ENCODE results near the gene AGBL3.

Gene AGBL3

DNA sequence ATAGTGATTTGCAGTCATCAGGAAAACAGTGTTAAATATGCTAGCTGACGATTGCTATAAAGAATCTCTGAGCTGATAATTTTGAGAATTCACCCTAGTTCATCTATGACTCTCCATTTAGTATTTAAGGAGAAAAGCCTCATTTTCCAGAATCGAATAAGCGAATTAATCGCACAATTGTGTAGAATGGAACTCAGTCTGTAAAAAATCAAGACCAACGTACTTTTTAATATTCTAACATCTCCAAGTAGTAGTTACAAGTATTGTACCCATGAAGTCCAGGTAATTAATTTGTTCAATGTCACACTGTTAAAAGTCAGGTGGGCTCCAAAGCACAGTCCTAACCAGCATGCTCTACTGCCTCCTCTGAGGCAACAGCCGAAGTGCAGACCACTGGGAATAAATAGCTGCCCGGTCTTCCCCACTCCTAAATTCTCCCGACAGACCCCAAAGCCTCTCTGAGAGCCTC, 380 bp upstream of the AGBL3 start:
- Histone ChIP-seq H3K9ac (ENCODE audit: low read length) (peak overlapping the region; percentile 93), H4K20me1 (ENCODE audit: insufficient read depth, low read length) (no peaks in the 10 kb centered on the region), H3K27ac (ENCODE audit: low read length) (peak overlapping the region; percentile 78; the same call in 1 of the 2 replicates), H3K4me2 (ENCODE audit: low read depth, low read length) (peak overlapping the region; percentile 91), H3F3A (ENCODE audit: insufficient read depth, low read length) (0 out of 2 replicates have a peak, but pooled peaks cover 4% of the 10 kb centered on the region), H3K27me3 (replicated peaks; ENCODE audit: insufficient read depth, low read length) (no peaks in the 10 kb centered on the region), H3K9me3 (replicated peaks; ENCODE audit: insufficient read depth, low read length) (no peaks in the 10 kb centered on the region), H3K4me1 (ENCODE audit: low read length) (peaks cover 15% of the 10 kb centered on the region), H3K4me3 (ENCODE audit: low read length) (peak overlapping the region; percentile 88), H2AFZ (ENCODE audit: low read length) (peak overlapping the region; percentile 86), H3K79me2 (ENCODE audit: low read length) (peaks cover 19% of the 10 kb centered on the region), H3K9me2 (replicated peaks; ENCODE audit: insufficient read depth, low read length) (no peaks in the 10 kb centered on the region; the same call in 1 of the 2 replicates), H3K36me3 (replicated peaks; ENCODE audit: insufficient read depth, low read length) (no peaks in the 10 kb centered on the region)
- no peak for TF ChIP-seq EZH2phosphoT487 (IDR thresholded peaks at IDR 0.05; ENCODE audit: low read length)
- TF ChIP-seq, protein P1, sequence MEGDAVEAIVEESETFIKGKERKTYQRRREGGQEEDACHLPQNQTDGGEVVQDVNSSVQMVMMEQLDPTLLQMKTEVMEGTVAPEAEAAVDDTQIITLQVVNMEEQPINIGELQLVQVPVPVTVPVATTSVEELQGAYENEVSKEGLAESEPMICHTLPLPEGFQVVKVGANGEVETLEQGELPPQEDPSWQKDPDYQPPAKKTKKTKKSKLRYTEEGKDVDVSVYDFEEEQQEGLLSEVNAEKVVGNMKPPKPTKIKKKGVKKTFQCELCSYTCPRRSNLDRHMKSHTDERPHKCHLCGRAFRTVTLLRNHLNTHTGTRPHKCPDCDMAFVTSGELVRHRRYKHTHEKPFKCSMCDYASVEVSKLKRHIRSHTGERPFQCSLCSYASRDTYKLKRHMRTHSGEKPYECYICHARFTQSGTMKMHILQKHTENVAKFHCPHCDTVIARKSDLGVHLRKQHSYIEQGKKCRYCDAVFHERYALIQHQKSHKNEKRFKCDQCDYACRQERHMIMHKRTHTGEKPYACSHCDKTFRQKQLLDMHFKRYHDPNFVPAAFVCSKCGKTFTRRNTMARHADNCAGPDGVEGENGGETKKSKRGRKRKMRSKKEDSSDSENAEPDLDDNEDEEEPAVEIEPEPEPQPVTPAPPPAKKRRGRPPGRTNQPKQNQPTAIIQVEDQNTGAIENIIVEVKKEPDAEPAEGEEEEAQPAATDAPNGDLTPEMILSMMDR (IDR thresholded peaks at IDR 0.05; ENCODE audit: low read length): no peak
- TF ChIP-seq EZH2 (optimal IDR thresholded peaks at IDR 0.05; ENCODE audit: low read depth, low read length): no peak
- no peak for DNase-seq

DNA sequence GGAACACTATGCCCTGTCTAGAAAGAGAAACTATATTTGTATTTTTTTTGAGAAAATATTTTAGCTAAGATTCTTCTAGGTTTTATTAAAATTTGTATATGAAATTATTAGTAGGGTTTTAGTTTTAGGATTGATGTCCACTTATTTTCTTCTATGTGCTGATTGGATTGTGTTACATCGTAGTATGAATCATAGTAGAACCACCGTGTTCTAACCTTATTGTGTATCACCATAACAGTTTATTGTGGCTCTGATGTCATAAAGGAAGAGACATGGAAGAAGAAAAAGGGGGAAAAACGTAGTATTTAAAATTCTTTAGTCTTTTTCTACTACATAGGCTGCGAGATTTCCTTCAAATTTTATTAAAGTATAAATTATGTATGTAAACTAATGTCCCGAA, 1.9 kb downstream of the AGBL3 start:
- H3K9ac ChIP-seq (ENCODE audit: low read length): no peak overlapping the region
- no peaks in the 10 kb centered on the region for H3K27me3 ChIP-seq (replicated peaks; ENCODE audit: insufficient read depth, low read length)
- no peaks in the 10 kb centered on the region for H4K20me1 ChIP-seq (ENCODE audit: insufficient read depth, low read length)
- peaks cover 35% of the 10 kb centered on the region for H3K4me1 ChIP-seq (ENCODE audit: low read length)
- H3K9me3 ChIP-seq (replicated peaks; ENCODE audit: insufficient read depth, low read length): no peaks in the 10 kb centered on the region
- H3K27ac ChIP-seq (ENCODE audit: low read length): no peak overlapping the region
- DNase-seq: no peak
- no peaks in the 10 kb centered on the region for H3K9me2 ChIP-seq (replicated peaks; ENCODE audit: insufficient read depth, low read length)
- no peak overlapping the region for H2AFZ ChIP-seq (ENCODE audit: low read length)
- no peak for TF ChIP-seq EZH2 (optimal IDR thresholded peaks at IDR 0.05; ENCODE audit: low read depth, low read length)
- TF ChIP-seq, protein P1 (IDR thresholded peaks at IDR 0.05; ENCODE audit: low read length): no peak
- TF ChIP-seq EZH2phosphoT487 (IDR thresholded peaks at IDR 0.05; ENCODE audit: low read length): no peak
- H3K4me3 ChIP-seq (ENCODE audit: low read length): no peak overlapping the region
- no peaks in the 10 kb centered on the region for H3K36me3 ChIP-seq (replicated peaks; ENCODE audit: insufficient read depth, low read length)
- peaks cover 18% of the 10 kb centered on the region for H3F3A ChIP-seq (ENCODE audit: insufficient read depth, low read length)
- peaks cover 19% of the 10 kb centered on the region for H3K79me2 ChIP-seq (ENCODE audit: low read length)
- H3K4me2 ChIP-seq (ENCODE audit: low read depth, low read length): no peak overlapping the region

DNA sequence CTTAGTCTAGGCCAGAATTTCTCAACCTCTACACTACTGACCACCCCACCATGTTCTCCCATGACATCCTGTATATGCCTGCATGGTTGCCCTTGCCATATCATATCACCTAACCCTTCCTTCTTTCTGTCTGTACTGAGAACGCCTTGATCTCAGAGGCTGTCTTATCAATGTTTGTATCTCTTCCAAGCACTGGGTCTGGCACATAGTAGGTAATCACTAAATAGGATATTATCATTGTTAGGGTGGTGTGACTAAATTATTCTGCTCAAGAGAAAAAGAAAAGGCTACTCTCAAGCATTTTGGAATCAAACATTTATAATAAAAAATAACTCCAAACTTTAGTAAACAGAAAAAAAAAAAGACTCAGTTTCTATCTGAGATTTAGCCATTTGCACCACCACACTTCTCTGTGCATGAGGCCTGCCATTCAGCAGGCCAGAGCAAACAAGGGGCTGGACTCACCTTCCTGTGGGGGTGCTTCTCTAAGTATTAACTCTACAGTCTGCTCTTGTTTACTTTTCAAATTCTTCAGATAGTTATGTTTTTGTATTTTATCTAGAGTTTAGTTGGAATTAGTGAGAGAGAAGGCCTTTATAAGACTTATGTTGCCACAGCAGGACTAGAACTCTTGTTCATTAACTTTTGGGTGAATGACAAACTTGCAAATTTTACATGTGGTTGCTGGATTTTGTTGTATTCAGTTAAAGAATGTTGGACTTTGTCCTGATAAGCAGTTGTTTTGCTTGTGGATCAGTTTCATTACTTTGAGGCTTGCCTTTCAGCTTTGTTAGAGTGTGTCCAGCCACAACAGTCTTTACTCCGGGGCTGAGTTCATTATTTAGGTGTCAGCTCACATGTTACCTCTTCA, 5.4 kb downstream of the AGBL3 start:
- H3K27me3 ChIP-seq (replicated peaks; ENCODE audit: insufficient read depth, low read length): no peaks in the 10 kb centered on the region
- no peaks in the 10 kb centered on the region for H3K9me2 ChIP-seq (replicated peaks; ENCODE audit: insufficient read depth, low read length)
- H3K9me3 ChIP-seq (replicated peaks; ENCODE audit: insufficient read depth, low read length): no peaks in the 10 kb centered on the region
- TF ChIP-seq, protein P1 (IDR thresholded peaks at IDR 0.05; ENCODE audit: low read length): no peak
- TF ChIP-seq EZH2 (optimal IDR thresholded peaks at IDR 0.05; ENCODE audit: low read depth, low read length): no peak
- TF ChIP-seq EZH2phosphoT487 (IDR thresholded peaks at IDR 0.05; ENCODE audit: low read length): no peak
- peak overlapping the region; percentile 49 for H3K4me2 ChIP-seq (ENCODE audit: low read depth, low read length)
- no peak overlapping the region for H2AFZ ChIP-seq (ENCODE audit: low read length)
- H3K4me3 ChIP-seq (ENCODE audit: low read length): no peak overlapping the region
- peak overlapping the region; percentile 71 for H3K27ac ChIP-seq (ENCODE audit: low read length)
- peaks cover 66% of the 10 kb centered on the region for H3K4me1 ChIP-seq (ENCODE audit: low read length)
- H3F3A ChIP-seq (ENCODE audit: insufficient read depth, low read length): peaks cover 42% of the 10 kb centered on the region
- H3K79me2 ChIP-seq (ENCODE audit: low read length): peaks cover 18% of the 10 kb centered on the region
- peak overlapping the region; percentile 21; the same call in 1 of the 2 replicates for H3K9ac ChIP-seq (ENCODE audit: low read length)
- H4K20me1 ChIP-seq (ENCODE audit: insufficient read depth, low read length): no peaks in the 10 kb centered on the region
- H3K36me3 ChIP-seq (replicated peaks; ENCODE audit: insufficient read depth, low read length): no peaks in the 10 kb centered on the region
- DNase-seq: peak; percentile 25

Measured in MM.1S (cell line).